Measurements from ENCODE around the gene UBE3C. TPM values are rescaled to one million over a fixed set of nuclear protein-coding genes. Genes with fewer than 3 reads are reported as not detected.

Gene UBE3C
- total and polyA plus RNA-seq, 9 of the 15 experiments (the other 6 are each of a cell fraction or from before 2014, with no cell fraction given): 9.6 to 91.7 (median 75.4) TPM

DNA sequence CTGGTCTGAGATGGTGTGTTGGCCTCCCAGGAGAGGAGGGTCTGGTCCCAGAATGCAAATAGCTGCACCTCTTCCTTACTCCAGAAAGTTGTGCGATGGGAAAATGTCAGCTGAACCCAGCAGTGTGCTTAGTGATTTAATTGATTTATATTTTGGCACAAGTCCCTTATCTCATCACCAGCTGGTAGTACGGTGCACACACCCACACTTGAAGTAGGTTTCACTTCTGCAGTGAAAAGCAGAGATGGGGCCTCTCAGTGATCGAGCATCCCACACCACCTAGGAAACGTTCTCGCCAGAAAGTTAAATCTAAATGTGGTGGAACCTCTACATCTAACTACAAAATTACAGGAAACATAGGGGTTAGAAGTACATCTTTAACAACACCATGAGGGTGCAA is 80.4 kb downstream of the UBE3C start:
- DNase-seq (ENCODE audit: extremely low read depth in 1 of 4, low spot score in 3 of 4) (no peak), FAIRE-seq (no peak), ATAC-seq (no peak)
- Histone ChIP-seq H3K9ac (ENCODE audit: insufficient read depth in 1 of 2, low read depth in 2 of 2, low read length in 2 of 2) (no peak overlapping the region), H2AFZ (ENCODE audit: low read depth, low read length) (no peak overlapping the region), H3K4me2 (ENCODE audit: insufficient read depth, low read length) (no peak overlapping the region), H4K20me1 (replicated peaks; ENCODE audit: control insufficient read depth, insufficient read depth, low read length) (no peaks in the 10 kb centered on the region), H3K36me3 (ENCODE audit: control insufficient read depth, insufficient read depth, low read length) (peaks cover 93% of the 10 kb centered on the region), H3K4me1 (replicated peaks in 1 of 2; ENCODE audit: control insufficient read depth in 2 of 2, insufficient read depth in 2 of 2, low read length in 2 of 2) (no peaks in the 10 kb centered on the region), H3K9me3 (replicated peaks; ENCODE audit: control insufficient read depth, insufficient read depth, low read depth, low read length) (no peaks in the 10 kb centered on the region), H3K79me2 (ENCODE audit: control insufficient read depth, insufficient read depth, low read length) (peaks cover 6% of the 10 kb centered on the region; the same call in 2 of the 3 replicates), H3K27me3 (ENCODE audit: control insufficient read depth in 2 of 2, insufficient read depth in 2 of 2, low read length in 2 of 2) (no peaks in the 10 kb centered on the region), H3K9me1 (ENCODE audit: control insufficient read depth, insufficient read depth, low read length) (no peaks in the 10 kb centered on the region), H3K4me3 (no peak overlapping the region), H3K27ac (ENCODE audit: extremely low read depth, low read depth, low read length) (no peak overlapping the region)
- CTCF ChIA-PET (ENCODE audit: low intra/inter-chr PET ratio): no interaction called here
- TF ChIP-seq SRSF7 (optimal IDR thresholded peaks at IDR 0.05; ENCODE audit: low read depth, low read length) (no peak), PTRF (tag; IDR thresholded peaks at IDR 0.05) (no peak), SRSF9 (IDR thresholded peaks at IDR 0.05; ENCODE audit: borderline replicate concordance, low read depth, low read length) (no peak), HEY1 (CRISPR knock-in tag; IDR thresholded peaks at IDR 0.05; ENCODE audit: borderline replicate concordance) (no peak), HDGF (IDR thresholded peaks at IDR 0.05) (no peak), NR3C1 (CRISPR knock-in tag; IDR thresholded peaks at IDR 0.05) (no peak), IRF2 (CRISPR knock-in tag; IDR thresholded peaks at IDR 0.05) (no peak), XRCC3 (IDR thresholded peaks at IDR 0.05) (no peak), RHOXF2B (CRISPR knock-in tag; conservative IDR thresholded peaks at IDR 0.05) (no peak)
- TF ChIP-seq, protein P1, sequence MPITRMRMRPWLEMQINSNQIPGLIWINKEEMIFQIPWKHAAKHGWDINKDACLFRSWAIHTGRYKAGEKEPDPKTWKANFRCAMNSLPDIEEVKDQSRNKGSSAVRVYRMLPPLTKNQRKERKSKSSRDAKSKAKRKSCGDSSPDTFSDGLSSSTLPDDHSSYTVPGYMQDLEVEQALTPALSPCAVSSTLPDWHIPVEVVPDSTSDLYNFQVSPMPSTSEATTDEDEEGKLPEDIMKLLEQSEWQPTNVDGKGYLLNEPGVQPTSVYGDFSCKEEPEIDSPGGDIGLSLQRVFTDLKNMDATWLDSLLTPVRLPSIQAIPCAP (CRISPR knock-in tag; IDR thresholded peaks at IDR 0.05; ENCODE audit: borderline replicate concordance): no peak
- TF ChIP-seq, protein P2, sequence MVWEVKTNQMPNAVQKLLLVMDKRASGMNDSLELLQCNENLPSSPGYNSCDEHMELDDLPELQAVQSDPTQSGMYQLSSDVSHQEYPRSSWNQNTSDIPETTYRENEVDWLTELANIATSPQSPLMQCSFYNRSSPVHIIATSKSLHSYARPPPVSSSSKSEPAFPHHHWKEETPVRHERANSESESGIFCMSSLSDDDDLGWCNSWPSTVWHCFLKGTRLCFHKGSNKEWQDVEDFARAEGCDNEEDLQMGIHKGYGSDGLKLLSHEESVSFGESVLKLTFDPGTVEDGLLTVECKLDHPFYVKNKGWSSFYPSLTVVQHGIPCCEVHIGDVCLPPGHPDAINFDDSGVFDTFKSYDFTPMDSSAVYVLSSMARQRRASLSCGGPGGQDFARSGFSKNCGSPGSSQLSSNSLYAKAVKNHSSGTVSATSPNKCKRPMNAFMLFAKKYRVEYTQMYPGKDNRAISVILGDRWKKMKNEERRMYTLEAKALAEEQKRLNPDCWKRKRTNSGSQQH (CRISPR knock-in tag; IDR thresholded peaks at IDR 0.05): no peak
- WGBS (ENCODE audit: insufficient coverage, low coverage, missing lambda C conversion rate): 84% methylated on average over 5 of the region's 5 CpGs
- BruUV-seq (replicated peaks): TSS peak; percentile 4
- POLR2A ChIA-PET: interaction anchor here (0.6 to 0.7 kb wide), 3 partner anchors 8 to 123 kb away, joined by 3 to 5 read pairs (median 3); no protein-coding TSS in a partner anchor
- intact Hi-C loops (cut with micrococcal nuclease) (no loop called here), in situ Hi-C loops (cut with MboI) (no loop called here)

Measured in K562 (cell line).